T-helper 22 cell (primary cell): ENCODE results near the gene RIOK2.
A peak's percentile ranks its signal among the peaks of the same experiment; 100 is the strongest.
"Not testable (repeated sequence)": the region's sequence is repeated elsewhere in the genome, so short reads cannot be mapped to it uniquely, and the experiment has no call there.

Experiments
- DNase-seq: peaks from one replicate; pipeline ENCODE4 v3.0.0-alpha.2; 2020; ENCODE audit warnings: low read depth

Gene RIOK2

DNA sequence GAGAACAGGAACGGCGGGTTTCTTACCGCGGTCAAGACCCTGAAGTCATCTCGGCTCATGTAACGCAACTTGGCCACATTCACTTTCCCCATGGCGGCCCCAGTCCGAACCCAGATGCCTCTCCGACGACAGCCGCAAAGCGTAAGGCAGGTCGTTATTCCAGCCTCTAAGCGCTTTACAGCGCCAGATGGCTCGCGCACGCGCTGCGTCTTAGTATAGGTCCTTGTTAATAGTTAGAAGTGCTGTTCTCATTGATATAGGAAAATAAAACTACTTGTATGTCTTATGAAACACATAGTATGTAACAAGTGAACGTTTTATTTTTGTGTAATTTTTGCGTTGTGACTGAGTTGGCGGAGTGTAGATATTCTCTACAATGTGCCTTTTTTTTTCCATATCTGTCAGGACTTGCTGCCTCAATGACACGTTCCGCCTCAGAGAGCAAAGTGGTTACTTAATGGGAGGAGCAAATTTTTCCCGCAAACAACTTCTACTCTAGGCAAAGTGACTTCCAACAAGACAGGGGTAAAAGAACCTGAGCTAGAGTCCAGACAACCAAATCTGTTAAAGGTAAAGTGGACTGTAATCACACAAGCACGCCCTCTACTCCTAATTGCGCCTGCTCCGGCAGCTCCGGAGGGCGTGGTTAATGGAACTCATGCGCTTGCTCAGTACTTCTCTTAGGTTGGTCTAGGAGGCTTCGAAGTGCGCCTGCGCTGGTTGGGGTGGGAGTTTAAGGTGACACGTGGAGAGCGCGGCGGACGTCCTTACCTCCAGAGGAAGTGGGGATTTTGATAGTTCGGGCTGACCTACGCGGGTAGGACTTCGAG lies at the start of gene RIOK2:
TSS of gene RIOK2 (minus strand) at position 148 of the 830 bp plus-strand sequence. CDS start at position 92, 56 bp downstream.
- peak; percentile 82 for DNase-seq

DNA sequence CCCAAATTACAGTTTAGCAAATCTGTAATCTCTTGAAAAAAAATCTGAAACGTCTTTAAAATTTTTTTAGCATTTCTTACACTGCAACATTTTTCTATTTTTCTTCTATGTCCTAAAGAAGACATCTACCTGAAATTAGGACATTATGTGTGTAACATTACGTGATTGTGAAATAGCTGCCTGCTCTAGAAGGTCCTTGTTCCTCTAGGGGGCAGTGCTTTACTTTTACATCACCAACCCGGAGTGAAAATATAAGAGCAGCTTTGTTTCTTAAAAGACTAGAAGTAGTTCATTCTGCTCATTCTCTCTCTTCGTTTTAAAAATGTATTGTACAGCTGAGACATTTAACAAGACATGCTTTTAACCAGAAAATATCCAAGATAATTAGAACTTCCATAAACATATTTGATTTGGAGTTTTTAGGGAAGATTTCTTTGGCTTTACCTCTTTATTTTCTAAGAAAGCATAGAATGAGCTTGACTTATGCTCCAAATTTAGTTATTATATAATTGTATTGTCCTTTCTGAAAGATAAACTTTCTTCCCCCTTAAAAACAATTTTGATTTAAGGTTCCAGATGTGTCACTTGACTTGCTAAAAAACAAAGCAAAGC lies 48.1 kb upstream of the RIOK2 start:
- DNase-seq = no peak

DNA sequence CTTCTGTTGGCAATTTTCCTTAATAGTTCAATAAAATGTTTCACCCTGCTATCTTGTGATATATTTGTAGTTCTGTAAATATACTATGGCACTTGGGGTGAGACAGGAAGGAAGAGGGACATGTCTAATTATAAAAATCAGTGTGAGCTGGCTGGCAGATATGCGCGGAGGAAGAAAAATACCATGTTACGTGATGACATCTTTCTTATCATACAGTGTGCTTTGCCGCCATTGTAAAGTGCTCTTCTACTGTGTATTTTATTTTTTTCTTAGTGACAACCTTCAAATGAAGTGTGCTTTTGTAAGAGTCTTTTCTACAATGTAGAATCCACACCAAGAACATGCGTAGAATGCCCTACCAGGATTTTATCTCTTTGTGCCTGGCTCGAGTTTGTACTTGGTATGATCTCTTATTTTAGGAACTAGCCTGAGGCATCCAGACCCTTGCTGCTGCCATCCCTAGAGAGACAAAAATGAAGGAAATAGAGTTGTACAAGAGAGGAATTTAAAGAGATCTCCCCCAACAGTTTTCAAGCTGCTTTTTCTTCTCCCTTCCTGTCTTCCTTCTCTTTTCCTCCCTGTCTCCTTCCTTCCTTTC lies 46.7 kb upstream of the RIOK2 start:
- DNase-seq = no peak

DNA sequence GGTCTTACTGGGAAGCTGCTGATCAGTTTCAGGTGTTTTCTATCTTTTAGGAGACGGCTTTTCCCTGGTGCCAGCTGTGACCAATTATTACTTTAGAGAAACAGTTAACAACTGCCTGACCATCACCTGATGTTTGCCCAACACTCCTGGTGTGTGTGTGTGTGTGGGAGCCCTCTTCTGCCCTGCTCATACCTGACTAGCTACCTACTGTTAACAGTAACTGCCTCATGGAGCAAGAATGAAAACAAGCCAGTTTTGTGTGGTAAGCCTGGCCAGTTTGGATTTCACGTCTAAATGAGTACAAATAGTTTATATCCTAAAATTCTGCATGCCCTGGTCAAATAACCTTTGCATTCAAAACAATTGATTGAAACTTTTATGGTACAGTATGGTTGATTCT lies 46.1 kb upstream of the RIOK2 start:
- no peak for DNase-seq

DNA sequence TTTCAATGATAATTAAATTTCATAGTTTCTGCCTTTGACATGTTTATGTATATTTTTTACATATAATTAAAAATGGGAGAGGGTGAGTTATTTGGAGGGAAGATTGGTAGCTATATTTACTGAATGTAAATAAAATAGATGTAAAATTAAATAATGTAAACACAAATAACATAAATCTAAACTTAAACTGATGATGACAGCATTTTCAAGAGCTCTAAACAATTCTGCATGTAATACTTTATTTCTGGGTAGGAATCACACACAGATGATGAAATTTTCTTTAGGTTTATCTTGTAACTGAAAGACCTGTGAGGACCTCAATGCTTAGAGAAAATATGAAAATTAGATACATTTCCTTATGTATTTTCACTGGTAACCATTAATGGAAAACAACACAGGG lies 42.2 kb upstream of the RIOK2 start:
- DNase-seq = no peak

DNA sequence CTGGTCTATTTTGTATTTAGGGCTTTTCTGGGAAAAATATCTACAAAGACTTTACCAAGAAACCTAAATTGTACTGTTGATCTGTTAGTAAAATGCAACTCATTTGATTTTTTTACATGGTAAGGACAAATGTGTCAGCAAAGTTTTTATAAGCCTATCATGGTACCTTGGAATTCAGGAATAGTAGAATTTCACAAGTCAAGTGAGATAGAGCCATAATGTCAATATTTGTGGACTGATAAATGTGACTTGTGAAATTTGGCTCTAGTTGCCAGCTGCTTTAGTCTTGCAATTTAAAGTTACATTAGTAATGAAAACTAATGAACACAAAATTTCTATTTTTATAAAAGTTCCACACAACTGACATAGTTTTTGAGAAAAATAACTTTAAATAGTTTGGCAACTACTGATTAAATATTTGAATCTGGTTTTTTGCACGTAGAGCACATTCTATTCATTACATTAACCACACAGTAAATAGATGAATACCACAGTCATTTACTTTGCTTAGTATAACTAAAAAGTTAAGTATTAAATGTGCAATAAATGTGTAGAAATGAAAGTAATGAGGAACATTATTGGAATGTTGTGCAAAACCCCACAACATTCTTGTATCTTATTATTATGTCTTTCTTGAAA lies 41.2 kb upstream of the RIOK2 start:
- DNase-seq = no peak

DNA sequence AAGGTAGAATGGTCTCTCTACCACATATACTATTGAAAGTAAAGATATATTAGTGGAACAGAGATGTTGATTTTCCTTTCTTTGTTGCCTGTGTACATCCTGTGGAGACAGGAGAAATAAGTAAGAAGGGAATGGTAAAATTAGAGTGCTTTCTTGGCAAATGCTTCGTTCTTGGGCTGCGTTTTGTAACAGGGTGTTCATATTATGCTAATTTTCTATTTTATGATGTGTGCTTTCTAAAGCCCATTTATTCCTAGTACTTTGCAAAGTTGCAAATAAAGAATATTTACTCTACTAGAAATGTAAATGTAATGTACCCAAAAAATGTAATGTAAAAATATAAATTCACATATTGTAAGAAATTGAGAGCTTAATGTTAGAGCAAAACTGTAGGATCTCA lies 40.5 kb upstream of the RIOK2 start:
- no peak for DNase-seq

DNA sequence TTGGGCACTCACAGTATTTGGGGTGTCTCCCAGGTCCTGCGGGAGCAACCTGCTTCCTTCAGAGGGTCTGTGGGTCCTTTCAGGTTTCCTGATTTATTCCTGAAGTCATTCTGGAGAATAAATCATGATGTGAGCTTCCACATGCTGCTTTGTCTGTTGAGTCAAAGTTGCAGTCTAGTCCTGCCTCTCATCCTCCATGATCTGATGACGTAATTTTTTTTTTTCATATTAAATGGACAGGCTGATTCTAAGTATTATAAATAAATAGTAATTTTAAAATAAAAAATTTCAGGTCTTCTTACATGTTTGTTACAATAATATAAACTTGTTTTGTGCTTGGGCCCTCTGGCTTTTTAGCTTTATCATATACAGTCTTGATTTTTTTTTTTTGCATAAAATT lies 26.3 kb upstream of the RIOK2 start:
- no peak for DNase-seq

DNA sequence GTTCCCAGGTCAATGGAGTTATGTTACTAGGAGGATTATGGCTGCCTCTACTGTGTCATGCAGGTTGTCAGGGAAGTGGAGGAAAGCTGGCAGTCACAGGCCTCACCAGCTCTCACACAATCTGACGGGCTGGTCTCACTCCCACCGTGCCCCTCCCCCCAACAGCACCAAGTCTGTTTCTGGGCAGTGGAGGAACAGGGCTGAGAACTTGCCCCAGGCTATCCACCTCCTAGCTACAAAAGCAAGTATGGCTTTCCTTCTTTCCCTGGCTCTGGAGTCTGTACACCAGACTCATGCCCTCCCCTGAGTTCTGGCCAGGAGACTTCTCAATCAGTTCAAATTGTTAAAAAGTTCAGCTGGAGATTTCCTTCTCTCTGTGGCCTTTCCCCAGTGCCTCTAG lies 25.7 kb upstream of the RIOK2 start:
- no peak for DNase-seq

DNA sequence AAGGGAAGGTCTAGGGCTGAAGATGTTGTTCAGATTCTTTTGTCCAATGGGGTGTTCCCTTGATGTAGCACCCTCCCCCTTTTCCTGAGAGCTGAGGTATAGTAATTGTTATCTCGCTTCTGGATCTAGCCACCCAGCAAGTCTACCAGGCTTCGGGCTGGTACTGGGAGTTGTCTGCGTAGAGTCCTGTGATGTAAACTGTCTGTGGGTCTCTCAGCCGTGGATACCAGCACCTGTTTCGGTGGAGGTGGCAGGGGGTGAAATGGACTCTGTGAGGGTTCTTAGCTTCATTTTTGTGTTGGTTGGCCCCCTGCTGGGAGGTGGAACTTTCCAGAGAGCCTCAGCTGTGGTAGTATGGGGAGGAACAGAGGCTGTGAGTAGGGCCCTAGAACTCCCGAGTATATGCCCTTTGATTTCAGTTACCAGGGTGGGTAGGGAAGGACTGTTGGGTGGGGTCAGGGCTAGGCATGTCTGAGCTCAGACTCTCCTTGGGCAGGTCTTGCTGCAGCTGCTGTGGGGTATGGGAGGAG lies 25.2 kb upstream of the RIOK2 start:
- no peak for DNase-seq

DNA sequence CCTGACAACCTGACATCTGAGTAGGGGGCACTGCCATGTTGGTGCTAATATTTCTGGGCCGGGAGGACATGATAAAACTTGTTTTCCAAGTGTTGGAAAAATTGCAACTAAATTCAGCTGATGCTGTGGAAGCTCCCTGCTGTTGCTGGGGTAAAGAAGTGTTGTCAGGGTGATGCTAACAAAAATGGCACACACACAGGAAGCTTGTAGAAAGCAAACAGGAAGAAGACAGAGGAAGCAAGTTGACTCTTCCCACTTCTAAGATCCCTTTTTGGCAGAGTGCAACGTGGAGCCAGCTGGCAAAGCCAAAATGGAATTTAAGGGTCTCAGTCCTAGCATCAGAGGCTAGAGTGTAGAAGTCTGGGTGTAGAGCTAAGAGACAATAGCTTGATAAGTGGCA lies 11.3 kb upstream of the RIOK2 start:
- DNase-seq = no peak

DNA sequence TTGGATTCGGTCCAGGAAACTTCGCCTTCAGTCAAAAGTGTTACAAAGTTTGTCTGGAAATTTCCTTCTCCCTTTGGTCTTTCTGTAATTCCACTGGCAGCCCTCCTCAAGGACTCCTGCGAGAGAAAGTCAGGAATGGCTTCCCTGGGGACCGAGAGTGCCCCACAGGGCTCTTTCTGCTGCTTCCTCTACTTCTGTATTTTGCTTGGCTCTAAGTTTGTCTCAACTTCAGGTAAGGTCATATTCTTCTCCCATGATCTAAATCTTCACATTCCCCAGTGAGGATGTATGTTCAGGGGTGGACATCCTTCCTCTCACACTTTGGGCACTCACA lies 10.3 kb upstream of the RIOK2 start:
- no peak for DNase-seq

DNA sequence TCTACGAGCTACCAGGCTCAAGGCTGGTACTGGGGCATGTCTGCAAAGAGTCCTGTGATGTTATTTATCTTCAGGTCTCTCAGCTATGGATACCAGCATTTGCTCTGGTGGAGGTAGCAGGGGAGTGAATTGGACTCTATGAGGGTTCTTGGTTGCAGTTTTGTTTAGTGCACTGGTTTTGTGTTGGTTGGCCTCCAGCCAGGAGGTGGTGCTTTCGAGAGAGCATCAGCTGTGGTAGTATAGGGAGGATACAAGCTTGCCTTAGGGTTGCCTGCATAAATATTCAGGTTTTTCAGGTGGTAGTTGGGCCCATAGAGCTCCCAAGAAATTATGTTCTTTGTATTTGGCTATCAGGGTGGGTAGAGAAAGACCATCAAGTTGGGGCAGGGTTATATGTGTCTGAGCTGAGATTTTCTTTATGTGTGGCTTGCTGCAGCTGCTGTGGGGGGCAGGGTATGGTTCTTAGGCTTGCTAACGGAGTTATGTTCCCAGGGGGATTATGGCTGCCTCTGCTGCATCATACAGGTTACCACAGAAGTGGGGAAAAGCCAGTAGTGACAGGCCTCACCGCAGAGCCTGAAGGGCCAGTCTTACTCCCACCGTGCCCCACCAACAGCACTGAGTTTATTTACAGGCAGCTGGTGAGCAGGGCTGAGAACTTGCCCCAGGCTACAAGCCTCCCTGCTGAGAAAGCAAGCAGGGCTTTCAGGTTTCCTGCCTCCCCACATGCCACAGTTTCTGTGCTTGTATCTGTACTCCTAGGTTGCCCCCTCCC lies 9.7 kb upstream of the RIOK2 start:
- no peak for DNase-seq

DNA sequence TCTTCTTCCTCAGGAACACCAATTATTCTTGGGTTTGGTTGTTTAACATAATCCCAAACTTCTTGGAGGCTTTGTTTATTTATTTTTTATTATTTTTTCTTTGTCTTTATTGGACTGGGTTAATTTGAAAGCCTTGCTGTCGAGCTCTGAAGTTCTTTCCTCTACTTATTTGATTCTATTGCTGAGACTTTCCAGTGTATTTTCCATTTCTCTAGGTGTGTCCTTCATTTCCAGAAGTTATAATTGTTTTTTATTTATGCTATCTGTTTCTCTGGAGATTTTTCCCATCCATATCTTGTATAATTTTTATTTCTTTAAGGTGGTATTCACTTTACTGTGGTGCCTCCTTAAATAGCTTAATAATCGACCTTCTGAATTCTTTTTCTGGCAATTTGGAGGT lies 8.8 kb upstream of the RIOK2 start:
- DNase-seq = no peak

DNA sequence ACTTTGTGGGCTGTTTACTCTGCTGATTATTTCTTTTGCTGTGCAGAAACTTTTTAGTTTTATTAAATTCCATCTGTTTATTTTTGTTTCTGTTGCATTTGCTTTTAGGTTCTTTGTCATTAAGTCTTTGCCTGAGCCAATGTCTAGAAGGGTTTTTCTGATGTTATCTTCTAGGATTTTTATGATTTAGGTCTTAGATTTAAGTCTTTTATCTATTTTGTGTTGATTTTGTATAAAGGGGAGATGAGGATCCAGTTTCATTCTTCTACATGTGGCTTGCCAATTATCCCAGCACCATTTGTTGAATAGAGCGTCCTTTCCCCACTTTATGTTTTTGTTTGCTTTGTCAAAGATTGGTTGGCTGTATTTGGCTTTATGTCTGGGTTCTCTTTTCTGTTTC lies 6.5 kb upstream of the RIOK2 start:
- not testable (repeated sequence) for DNase-seq

DNA sequence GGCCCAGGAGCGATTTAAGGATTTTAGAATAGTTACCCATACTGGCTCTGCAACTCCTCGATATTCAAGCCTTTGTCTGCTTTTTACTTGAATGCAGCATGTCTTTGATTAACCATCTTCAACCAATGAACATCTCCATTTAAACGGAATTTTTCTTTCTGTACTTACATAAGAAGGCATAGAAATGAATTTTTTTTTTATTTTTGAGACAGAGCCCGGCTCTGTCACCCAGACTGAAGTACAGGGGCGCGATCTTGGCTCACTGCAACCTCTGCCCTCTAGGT lies 825 bp upstream of the RIOK2 start:
- no peak for DNase-seq

DNA sequence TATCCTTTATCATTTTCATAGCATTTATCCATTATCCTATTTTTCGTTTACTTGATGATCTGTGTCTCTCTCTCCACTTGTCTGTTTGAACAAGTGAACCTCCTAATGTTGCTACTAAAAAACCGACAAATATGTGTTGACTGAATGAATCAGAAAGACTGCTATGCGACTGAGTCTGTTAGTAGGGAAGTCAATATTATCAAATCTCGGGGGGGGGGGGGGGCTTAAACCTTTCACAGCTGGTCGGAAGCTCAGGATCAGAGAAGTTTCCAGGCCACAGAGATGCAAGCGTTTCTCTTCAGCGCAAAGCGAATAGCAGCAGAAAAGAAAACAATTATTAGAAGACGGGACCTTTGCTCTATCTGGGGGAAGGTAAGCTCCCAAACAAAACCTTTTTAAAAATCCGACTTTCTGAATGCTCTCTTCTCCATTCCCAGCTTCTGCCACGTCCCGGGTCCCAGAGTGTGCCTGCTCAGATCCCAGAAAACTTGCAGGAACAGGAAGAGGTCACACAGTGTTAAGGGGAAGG lies 412 bp downstream of the RIOK2 start:
- no peak for DNase-seq

DNA sequence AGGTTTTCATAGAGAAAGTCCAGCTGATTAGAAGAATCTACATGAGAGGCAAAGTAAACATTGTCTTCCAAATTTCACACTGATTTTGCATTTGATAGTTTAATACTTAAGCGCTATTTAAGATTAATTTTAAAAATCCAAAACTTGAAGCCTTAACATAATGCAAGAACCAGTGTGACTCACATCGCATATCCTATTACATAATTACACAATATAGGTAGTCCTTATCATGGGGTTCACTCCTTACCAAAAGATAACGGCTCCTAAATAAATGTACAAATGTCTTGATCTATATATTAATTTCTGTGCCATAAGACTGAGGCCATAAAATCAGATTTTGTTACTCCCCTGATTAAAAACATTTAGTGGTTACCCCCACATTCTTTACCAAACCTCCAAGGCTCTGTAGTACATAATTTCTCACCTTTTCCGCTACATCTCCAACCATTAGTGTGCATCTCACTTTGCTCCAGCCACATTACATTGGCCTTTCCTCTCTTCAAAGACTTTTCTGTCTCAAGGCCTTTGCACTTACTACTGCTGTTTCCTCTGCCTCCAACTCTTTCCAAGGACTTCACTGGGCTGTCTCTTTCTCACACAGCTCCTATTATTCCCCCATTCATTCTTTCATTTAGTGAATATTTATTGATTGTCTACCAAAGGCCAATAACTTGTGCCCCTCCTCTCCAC lies 1.0 kb downstream of the RIOK2 start:
- DNase-seq = no peak

DNA sequence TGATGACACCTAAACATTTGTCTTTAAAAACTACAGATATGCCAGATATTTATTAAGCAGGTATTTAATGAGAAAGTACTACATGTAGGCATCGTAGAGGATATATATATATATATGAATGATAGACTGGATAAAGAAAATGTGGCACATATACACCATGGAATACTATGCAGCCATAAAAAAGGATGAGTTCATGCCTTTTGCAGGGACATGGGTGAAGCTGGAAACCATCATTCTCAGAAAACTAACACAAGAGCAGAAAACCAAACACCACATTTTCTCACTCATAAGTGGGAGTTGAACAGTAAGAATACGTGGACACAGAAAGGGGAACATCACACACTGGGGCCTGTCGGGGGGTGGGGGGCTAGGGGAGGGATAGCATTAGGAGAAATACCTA lies 3.6 kb downstream of the RIOK2 start:
- DNase-seq = not testable (repeated sequence)

DNA sequence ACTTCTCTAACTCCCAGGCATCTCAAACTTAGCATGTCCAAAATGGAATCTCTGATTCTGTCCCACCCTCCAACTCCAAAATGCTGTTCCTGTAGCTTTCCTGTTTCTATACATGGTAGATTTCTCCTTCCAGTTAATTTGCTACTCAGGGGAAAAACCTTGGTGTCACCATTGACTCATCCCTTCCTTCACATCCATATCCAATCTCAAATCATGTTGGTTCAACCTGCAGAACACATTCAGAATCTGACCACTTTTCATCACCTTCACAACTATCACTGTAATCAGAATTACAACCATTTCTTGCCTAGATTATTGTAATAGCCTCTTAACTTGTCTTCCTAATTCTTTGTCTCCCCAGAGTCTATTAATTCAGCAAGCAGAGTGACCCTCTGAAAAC lies 10.8 kb downstream of the RIOK2 start:
- DNase-seq = no peak

DNA sequence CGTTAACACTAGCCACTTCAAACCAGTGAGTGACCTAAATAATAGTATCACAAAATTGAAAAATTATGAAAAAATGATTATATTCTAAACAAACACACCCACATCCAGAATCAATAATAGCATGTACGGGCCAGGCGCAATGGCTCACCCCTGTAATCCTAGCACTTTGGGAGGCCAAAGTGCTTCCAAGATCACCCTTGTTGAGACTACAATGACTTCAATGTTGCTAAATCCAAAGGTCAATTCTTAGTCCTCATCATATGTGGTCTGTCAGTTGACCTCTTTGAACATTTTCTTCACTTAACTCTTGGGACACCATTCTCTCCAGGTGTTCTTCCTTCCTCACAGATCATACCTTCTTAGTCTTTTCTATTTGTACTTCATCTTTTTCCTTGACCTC lies 11.3 kb downstream of the RIOK2 start:
- no peak for DNase-seq
